Measurements from ENCODE around the gene PCDHGB6.

DNA sequence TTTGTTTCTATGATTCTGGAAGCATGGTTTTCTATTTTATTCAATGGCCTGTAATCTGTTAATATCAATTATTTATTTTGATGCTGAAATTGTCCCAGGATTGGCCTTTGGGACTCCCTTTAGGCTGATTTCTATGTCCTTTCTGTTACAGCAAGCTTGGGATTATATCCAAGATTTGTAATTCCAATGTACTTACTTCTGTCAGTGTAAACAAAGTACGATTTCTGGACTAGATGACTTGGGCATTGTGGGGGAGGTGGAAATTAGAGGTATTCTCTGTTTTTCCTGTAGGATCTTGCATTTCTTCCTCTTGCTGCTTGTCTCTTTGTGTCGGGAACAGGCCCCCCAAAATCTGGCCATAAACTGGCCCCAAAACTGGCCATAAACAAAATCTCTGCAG lies 26.2 kb downstream of the PCDHGB6 start:
- no peak for TF ChIP-seq ZNF24 (IDR thresholded peaks at IDR 0.05)
- no peak for TF ChIP-seq EP300 (IDR thresholded peaks at IDR 0.05; ENCODE audit: low read length)
- no peak for TF ChIP-seq CTCF (IDR thresholded peaks at IDR 0.05 in 2 of 3, conservative IDR thresholded peaks at IDR 0.05 in 1 of 3; ENCODE audit: insufficient read depth in 2 of 3, low read depth in 1 of 3, low read length in 3 of 3)
- no peak for TF ChIP-seq MAFK (IDR thresholded peaks at IDR 0.05; ENCODE audit: low read length)
- no peak for TF ChIP-seq TEAD2 (tag; IDR thresholded peaks at IDR 0.05)
- no peak for TF ChIP-seq ZBTB11 (CRISPR knock-in tag; IDR thresholded peaks at IDR 0.05)
- no peak for TF ChIP-seq U2AF1 (optimal IDR thresholded peaks at IDR 0.05; ENCODE audit: low read depth, low read length)
- no peak for TF ChIP-seq CBX8 (IDR thresholded peaks at IDR 0.05; ENCODE audit: borderline replicate concordance, extremely low read depth, low read depth, low read length, poor library complexity, severe bottlenecking)
- no peak for TF ChIP-seq HNRNPUL1 (IDR thresholded peaks at IDR 0.05; ENCODE audit: low read length)
- no peak for TF ChIP-seq ZNF146 (CRISPR knock-in tag; IDR thresholded peaks at IDR 0.05; ENCODE audit: unreplicated experiment)
- TF ChIP-seq DNMT1 (IDR thresholded peaks at IDR 0.05): no peak

Measured in K562 (cell line).